MM.1S (cell line): ENCODE data around the gene GPR83.

ENCODE experiments used
- DNase-seq: peaks from one replicate; pipeline ENCODE4 v3.0.0-alpha.2; 2015
- H2AFZ ChIP-seq: fragments of 300-600 bp; sonication (generic); 2 replicates; pipeline ENCODE4 v1.6.0; 2016; ENCODE audit warnings: antibody characterized with exemption, low read length
- H3F3A ChIP-seq: fragments of 300-600 bp; sonication (generic); 2 replicates; pipeline ENCODE4 v1.6.1; 2016; ENCODE audit warnings: mild to moderate bottlenecking, antibody characterized with exemption, low read length, moderate library complexity, mixed read lengths; ENCODE audit not compliant: insufficient read depth
- H3K27ac ChIP-seq: fragments of 300-600 bp; sonication (generic); 2 replicates; pipeline ENCODE4 v1.5.1; 2016; ENCODE audit warnings: mild to moderate bottlenecking, low read length
- H3K27me3 ChIP-seq: fragments of 300-600 bp; sonication (generic); replicated peaks from 2 replicates; pipeline ENCODE4 v1.6.0; 2016; ENCODE audit warnings: low read length; ENCODE audit not compliant: insufficient read depth
- H3K36me3 ChIP-seq: fragments of 300-600 bp; sonication (generic); replicated peaks from 2 replicates; pipeline ENCODE4 v1.6.1; 2016; ENCODE audit warnings: mild to moderate bottlenecking, low read length, mixed read lengths; ENCODE audit not compliant: insufficient read depth
- H3K4me1 ChIP-seq: fragments of 300-600 bp; sonication (generic); 2 replicates; pipeline ENCODE4 v1.6.1; 2016; ENCODE audit warnings: low read length, mixed read lengths
- H3K4me2 ChIP-seq: fragments of 300-600 bp; sonication (generic); 2 replicates; pipeline ENCODE4 v1.6.0; 2016; ENCODE audit warnings: low read depth, low read length
- H3K4me3 ChIP-seq: fragments of 300-600 bp; sonication (generic); 2 replicates; pipeline ENCODE4 v1.5.1; 2016; ENCODE audit warnings: low read length, mixed read lengths
- H3K79me2 ChIP-seq: fragments of 300-600 bp; sonication (generic); 2 replicates; pipeline ENCODE4 v1.6.1; 2016; ENCODE audit warnings: mixed run types, low read length, mixed read lengths
- H3K9ac ChIP-seq: fragments of 300-600 bp; sonication (generic); 2 replicates; pipeline ENCODE4 v1.6.1; 2016; ENCODE audit warnings: low read length, mixed read lengths
- H3K9me2 ChIP-seq: fragments of 300-600 bp; sonication (generic); replicated peaks from 2 replicates; pipeline ENCODE4 v1.6.1; 2016; ENCODE audit warnings: mild to moderate bottlenecking, low read length, mixed read lengths; ENCODE audit not compliant: insufficient read depth
- H3K9me3 ChIP-seq: fragments of 300-600 bp; sonication (generic); replicated peaks from 2 replicates; pipeline ENCODE4 v1.6.1; 2016; ENCODE audit warnings: mild to moderate bottlenecking, low read length, mixed read lengths; ENCODE audit not compliant: insufficient read depth
- H4K20me1 ChIP-seq: fragments of 300-600 bp; sonication (generic); 2 replicates; pipeline ENCODE4 v1.6.1; 2016; ENCODE audit warnings: mild to moderate bottlenecking, low read length, moderate library complexity, mixed read lengths; ENCODE audit not compliant: insufficient read depth
- CTCF ChIP-seq: fragments of 300-600 bp; sonication (generic); IDR thresholded peaks from 2 replicates; pipeline ENCODE4 v1.5.1; 2016; ENCODE audit warnings: antibody characterized with exemption, low read length, mixed read lengths
- EZH2 ChIP-seq: fragments of 300-600 bp; sonication (generic); optimal IDR thresholded peaks from 2 replicates; pipeline ENCODE3; 2017; ENCODE audit warnings: low read depth, mild to moderate bottlenecking, antibody characterized with exemption, low read length, mixed read lengths
- EZH2phosphoT487 ChIP-seq: fragments of 300-600 bp; sonication (generic); IDR thresholded peaks from 2 replicates; pipeline ENCODE4 v1.6.1; 2018; ENCODE audit warnings: antibody characterized with exemption, low read length

Gene GPR83

GRCh38 chr11:94400839-94401772, at the start of gene GPR83:
TSS of gene GPR83 (minus strand) at chr11:94401419. CDS start at chr11:94401247, 172 bp downstream.
- H3K9ac ChIP-seq = no peak within 1 kb of the TSS
- no peak within 1 kb of the TSS for H3K4me3 ChIP-seq
- H3K4me2 ChIP-seq = no peak within 1 kb of the TSS
- no peaks in the 10 kb centered on the region for H3K36me3 ChIP-seq
- TF ChIP-seq CTCF = no peak
- no peak for TF ChIP-seq EZH2phosphoT487
- TF ChIP-seq EZH2 = no peak
- H3K79me2 ChIP-seq = no peaks in the 10 kb centered on the region
- H3K9me2 ChIP-seq = no peaks in the 10 kb centered on the region
- no peak for DNase-seq
- no peak within 1 kb of the TSS for H2AFZ ChIP-seq
- H3K27ac ChIP-seq = no peak within 1 kb of the TSS
- H3K27me3 ChIP-seq = no peaks in the 10 kb centered on the region
- no peaks in the 10 kb centered on the region for H3F3A ChIP-seq
- H3K4me1 ChIP-seq = no peaks in the 10 kb centered on the region
- no peaks in the 10 kb centered on the region for H4K20me1 ChIP-seq
- no peaks in the 10 kb centered on the region for H3K9me3 ChIP-seq

- H2AFZ ChIP-seq = no peak overlapping the region
- H3K27ac ChIP-seq = no peak overlapping the region
- no peaks in the 10 kb centered on the region for H3K36me3 ChIP-seq
- TF ChIP-seq EZH2 = no peak
- TF ChIP-seq EZH2phosphoT487 = no peak
- no peak for TF ChIP-seq CTCF
- no peak for DNase-seq
- no peaks in the 10 kb centered on the region for H3K79me2 ChIP-seq
- H4K20me1 ChIP-seq = no peaks in the 10 kb centered on the region
- H3K4me3 ChIP-seq = no peak overlapping the region
- H3F3A ChIP-seq = no peaks in the 10 kb centered on the region
- H3K4me2 ChIP-seq = no peak overlapping the region
- H3K4me1 ChIP-seq = no peaks in the 10 kb centered on the region
- no peaks in the 10 kb centered on the region for H3K9me2 ChIP-seq
- H3K9ac ChIP-seq = no peak overlapping the region
- H3K27me3 ChIP-seq = no peaks in the 10 kb centered on the region
- no peaks in the 10 kb centered on the region for H3K9me3 ChIP-seq
Measured at GRCh38 chr11:94450048-94450447, 48.8 kb upstream of the GPR83 start.

- Histone ChIP-seq H3K4me2 (no peak overlapping the region), H2AFZ (no peak overlapping the region), H3K27me3 (no peaks in the 10 kb centered on the region), H3K4me3 (no peak overlapping the region), H3K9ac (no peak overlapping the region), H3K27ac (no peak overlapping the region), H3K9me3 (no peaks in the 10 kb centered on the region), H3K36me3 (no peaks in the 10 kb centered on the region), H4K20me1 (no peaks in the 10 kb centered on the region), H3K9me2 (no peaks in the 10 kb centered on the region), H3F3A (no peaks in the 10 kb centered on the region), H3K79me2 (no peaks in the 10 kb centered on the region), H3K4me1 (no peaks in the 10 kb centered on the region)
- no peak for TF ChIP-seq EZH2phosphoT487
- TF ChIP-seq CTCF = no peak
- TF ChIP-seq EZH2 = no peak
- no peak for DNase-seq
Measured at GRCh38 chr11:94449437-94449836, 48.2 kb upstream of the GPR83 start.
